Endothelial cell of hepatic sinusoid (primary cell): Measurements from ENCODE around the gene ECI2.
"Not testable (repeated sequence)": the region's sequence is repeated elsewhere in the genome, so short reads cannot be mapped to it uniquely, and the experiment has no call there.

Source experiments
- in situ Hi-C: cut with HindIII; loops from 2 replicates; pipeline ENCODE4 v1.10.0; 2017; ENCODE audit warnings: low sequenced_read_pairs

The ECI2 gene

DNA sequence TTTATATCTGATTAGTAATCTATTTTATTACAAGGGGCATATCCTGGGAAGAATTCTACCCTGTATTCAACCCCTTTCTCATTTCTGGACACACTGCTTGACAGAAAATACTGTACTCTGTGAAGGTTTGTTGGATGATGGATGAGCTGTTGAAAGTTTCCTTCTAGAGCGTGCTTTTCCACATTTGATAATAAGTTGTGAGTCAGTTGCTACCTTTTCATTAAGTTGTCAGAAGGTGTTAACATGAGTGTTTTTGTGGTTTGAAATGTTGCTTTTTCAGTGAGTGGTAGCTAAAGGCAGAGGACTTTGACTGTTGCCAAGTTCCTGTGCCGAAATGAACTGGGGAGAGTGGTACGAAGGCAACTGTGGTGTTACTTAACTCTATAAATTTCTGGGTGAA is 3.9 kb upstream of the ECI2 start:
- in situ Hi-C loops, result no loop called here

DNA sequence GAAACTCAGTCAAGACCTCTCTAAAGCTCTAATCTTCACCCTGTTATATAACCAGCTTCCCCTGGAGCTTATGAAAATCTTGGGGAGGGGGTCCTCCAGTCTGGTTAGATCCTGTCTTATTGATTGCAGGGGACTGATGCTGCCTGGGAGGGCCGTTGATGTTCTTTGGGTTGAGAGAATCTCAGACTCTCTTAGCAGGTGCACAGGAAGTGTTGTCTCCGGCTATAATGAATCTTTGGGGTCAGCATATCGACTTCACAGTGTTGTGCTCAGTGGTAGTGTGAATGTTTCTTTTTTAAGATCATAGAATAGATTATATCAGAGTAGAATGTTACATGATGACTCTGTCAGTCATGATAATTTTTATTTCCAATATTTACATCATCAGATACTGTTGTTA is 2.8 kb upstream of the ECI2 start:
- in situ Hi-C loops, result no loop called here

DNA sequence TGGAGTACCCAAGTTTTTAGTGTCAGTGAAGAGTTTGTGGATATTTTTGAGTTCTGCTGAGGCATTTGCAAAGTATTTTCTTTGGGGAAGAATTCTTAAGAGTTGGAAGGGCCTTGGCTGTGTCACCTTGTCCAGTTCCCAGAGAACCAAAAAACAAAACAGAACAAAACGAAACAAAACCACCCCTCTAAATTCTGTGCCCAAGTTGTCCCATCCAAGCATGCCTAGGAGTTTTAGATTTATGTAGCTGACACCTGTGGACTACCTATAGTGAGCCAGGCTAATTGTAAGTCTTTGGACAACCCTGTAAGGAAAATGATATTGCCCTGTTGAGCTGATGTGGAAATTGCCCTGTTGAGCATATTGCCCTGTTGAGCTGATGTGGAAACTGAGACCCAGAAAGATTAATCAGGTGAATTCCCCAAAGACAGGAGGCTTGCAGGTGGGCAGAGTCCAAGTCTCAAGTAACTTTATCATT is 1.0 kb upstream of the ECI2 start:
- in situ Hi-C loops, result no loop called here

DNA sequence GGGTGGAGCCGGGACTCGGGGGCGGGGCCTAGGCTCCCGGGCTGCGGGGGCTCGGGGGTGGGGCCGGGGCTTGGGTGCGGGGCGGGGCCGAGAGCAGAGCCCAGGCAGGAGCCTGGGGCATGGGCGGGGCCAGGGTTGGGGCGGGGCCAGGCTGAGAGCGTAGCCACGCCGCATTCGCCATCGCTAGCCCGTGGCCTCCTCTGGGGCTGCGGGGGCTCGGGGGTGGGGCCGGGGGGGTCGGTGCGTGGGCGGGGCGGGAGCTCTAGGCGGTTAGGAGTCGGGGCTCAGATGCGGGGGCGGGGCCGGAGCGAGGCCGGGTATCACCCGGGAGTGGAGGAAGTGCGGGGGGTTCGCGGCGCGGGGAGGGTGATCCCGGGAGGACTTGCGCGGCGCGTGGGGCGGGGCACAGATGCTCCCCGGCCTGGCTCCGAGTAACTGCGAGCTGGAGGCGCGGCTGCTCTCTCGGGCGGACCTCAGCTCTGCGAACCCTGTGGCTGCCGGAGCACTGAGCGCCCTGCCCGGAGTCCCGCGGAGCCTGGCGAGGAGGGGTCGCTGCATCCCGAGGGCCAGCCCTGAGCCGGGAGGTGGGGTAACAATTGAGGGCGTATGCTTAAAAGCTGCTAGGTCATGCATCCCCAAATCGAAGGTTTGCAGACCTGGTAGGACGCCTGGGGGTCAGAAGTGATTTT is 434 bp upstream of the ECI2 start:
- in situ Hi-C loops, result no loop called here

DNA sequence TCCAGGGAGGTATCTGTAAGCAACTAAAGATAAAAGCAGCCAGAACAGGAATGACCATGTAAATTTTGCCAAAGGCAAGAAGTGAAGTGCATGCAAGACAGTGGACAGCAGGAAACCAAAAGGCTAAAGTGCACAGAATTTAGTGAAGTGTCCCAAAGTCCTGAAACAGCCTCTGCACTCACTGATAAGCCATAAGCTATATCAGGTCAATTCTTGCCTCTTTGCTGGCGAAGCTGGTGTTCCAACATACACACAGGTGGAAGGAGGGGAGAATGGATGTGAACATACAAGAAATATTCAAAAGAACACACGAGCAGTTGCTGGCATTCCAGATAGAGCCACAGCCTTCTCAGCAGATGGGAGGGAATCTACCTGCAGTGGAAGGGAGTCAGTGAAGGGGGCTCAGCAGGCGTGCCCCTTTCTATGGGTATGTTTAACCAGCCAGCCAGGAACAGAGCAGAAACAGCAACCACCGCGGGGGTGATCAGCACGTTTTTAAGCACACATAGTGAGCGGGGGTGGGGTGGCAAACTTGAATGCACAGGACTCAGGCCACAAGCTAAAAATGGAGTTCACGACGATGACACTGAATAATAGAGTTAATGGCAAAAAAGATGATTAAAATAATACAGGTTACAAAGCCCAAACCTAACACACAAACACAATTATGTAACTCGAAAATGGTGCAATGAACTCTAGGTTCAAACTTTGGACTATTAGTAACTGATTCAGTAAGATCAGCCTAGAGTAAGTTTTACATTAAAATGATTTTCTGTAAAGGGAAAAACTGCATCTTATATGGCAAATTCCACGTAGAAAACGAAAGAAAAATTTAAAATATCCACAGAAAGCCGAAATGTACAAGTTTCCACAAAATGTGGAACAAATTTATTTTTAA is 1.2 kb downstream of the ECI2 start:
- in situ Hi-C loops, result no loop called here

DNA sequence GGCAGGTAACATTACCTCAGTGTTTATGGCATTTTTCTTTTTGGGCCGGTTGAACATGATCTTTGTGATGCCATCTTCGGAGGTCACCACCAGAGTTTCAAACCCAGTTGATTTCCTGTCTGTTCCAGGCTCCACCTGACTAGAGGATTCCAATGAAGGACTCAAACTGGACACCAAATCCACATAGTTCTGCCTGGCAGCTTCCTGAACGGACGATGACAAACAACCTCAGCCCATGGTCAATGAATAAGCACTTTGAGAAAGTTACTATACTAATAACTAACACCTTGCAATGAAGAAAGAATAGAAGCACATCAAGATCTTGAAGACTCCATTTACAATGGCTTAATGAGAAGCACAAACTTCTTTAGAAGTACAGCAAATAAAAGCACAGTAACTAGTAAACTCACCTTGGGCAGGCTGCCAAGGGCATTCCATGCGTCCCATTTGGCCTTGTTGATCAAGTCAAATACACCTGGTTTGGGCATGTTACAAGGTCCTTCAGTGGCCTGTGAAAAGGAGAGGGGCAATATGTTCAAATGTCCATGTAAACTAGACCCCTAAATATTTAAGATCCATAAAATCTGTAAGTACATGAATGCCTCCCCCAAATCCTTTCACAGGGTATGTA is 4.9 kb downstream of the ECI2 start:
- in situ Hi-C loops, result no loop called here

DNA sequence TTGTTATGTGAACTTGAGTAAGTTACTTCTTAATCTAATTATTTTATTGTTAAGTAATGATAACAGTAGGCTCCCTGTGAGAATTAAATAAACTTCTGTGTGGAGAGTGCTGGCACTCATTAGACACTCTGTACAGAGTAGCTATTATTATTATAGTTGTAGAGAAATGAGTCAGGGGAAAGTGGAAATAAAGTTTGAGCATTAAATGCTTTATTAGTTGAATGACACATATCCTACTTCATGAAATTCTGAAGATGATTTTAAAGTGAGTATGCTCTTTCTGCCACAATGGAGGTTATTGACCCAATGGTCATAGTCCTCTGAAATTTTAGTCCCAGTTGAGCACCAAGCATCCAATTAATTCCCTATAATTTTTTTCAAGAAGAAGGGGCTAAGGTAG is 5.9 kb downstream of the ECI2 start:
- in situ Hi-C loops, result no loop called here

DNA sequence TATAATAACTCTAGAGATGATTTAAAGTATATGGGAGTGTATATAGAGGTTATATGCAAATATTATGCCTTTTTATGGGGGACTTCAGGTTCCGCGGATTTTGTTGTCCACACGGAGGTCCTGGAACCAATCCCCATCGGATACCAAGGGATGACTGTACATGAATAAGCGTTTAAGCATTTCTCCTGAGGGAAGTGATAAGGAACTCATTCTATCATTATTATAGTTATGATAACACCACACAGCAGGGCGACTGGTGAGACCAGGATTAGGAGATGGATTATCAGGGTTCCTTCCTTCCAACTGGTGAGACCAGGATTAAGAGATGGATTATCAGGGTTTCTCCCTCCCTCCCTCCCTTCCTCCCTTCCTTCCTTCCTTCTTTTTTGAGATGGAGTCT is 6.6 kb downstream of the ECI2 start:
- in situ Hi-C loops, result no loop called here

DNA sequence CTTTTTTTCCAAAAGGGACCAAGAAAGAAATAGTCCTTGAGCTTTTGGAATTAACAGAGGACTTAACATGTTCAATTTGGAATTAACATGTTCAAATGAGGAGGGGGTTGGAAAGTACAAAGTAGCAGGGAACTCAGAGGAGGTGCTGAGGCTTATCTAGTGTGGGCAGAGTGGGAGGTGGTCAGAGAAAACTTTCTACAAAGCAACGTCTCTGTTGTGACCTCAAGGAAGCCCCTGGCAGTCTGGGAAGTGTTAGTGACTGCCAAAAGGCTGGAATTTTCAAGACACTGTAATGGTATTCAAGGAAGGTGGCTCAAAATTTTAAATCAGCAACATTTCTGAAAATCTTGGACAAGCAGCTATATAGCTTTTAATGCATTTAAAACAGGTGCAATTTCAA is 7.3 kb downstream of the ECI2 start:
- in situ Hi-C loops, result no loop called here

DNA sequence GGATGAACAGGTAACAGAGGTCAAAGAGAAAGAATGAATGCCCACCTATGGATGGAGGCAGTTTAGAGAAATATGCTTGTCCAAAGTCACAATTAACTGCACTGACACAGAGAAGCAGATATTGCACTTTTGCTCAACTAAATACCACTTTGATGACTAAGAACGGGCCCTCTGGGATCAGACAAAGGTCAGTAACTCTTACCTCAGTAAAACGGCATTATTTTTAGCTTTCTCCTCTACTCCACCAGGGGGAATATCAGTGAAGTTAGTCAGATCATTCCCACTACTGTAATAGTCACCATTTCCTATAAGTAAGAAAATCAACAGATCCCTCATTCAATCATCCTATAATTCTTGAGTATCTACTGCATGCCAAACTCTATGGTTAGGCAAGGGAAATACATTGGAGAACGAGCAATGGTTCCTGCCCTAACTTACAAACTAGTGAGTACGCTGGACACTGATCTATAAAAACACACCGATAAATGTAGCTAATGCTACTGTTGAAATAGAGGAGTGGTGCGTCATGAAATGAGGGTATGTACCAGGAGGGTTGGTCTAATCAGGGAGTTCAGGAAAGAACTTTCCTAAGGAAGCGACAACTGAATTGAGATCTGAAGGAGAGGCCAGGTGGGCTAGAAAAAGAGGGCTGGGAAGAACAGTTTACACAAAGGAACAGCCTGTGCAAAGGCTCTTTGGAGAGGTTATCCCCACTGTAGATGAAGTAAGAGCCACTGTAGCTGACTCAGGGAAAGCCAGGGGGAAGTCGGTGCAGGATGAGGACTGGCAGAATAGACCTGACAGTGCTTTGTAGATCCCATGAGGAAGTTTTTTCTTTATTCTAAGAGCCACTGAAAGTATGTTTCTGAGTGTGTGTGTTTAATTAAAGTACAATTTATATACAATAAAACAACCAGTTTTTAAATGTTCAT is 9.2 kb downstream of the ECI2 start:
- in situ Hi-C loops, result no loop called here

DNA sequence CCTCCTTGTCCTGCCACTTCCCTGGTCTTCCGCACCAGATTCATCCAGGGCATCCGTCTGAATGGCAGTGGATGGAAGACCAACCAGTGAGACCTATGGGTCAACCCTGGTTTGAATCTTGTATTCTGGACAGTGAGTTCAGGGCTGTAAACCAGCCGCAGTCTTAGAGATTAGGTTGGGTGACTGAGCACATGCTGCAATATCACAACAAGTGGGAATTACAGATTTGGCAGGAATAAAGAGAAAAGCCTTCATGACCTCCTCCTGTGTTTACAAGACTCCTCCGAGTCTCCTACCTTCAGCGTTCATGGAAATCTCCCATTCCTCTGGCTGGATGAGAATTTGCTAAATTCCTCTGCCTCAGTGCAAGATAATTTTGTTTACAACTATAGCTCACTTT is 9.9 kb downstream of the ECI2 start:
- in situ Hi-C loops, result no loop called here

DNA sequence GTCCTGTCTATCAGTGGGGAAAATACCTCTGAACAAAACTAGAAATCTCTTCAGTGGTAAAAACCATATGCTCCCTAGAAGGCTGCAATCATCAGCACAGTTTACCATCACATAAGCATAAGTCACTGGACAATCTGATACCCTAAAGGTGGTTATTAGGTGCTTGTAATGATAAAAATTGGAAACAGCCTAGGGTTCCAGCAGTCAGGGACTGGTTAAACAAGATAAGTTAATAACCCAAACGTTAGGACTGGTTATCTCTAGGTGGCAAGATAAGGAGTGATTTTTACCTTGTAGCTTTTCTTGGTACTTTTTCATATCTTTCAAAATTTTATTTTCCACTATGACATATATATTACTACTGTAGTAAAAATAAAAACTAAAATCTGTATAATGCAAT is 11.0 kb downstream of the ECI2 start:
- in situ Hi-C loops, result no loop called here

DNA sequence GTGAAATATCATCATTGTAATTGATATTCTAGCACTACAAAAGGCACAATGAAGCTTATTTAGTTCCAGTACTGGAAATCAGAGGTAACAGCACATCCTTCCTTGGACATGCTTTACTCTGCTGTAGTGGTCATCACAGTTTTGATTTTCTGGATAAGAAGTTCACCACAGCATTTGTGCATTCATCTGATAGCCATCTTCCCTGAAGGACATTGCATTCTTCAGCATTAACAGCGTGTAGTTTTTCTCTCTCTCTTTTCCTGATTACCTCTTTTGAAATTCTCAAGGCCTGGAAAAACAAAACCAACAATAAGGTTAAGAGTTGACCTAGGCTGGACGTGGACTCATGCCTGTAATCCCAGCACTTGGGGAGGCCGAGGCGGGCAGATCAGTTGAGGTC is 19.6 kb downstream of the ECI2 start:
- in situ Hi-C loops, result loop anchor here (5.0 kb wide), 1 partner anchor 93 kb away; a partner anchor contains a TSS

DNA sequence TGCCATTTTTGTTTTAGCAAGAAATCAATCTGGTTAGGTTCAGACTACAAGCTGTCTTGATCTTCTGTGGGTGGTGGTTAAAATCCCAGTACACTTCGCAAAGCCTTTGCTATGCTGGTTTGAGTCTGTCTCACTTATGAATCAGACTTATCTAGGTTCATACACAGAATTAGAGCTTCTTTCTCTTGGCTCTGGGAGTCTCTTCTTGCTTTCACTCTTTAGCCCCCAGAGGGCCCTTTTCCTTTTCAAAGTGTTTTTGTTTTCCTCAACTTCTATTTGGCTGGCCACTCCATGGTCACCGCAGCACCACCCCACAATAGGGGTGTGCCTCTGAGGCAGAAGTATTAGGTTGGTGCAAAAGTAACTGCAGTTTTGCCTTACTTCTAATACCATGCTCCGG is 21.3 kb downstream of the ECI2 start:
- in situ Hi-C loops, result no loop called here

DNA sequence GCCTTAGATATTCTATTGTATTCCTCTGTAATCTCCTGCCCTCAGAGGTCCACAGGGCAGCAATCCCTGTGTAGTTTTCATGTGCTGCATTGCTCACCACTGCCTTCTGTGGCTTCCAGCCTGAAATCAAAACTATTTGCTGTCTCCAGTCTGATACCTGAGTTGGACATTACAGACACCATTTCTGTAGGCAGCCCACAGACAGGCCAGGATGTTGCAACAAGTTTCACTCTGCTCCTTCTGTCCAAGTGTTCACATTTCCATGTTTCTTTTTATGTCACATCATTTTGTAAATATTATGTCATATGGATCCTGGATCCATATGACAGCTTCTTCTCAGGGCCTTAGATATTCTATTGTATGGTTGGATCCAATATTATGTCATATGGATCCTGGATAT is 21.7 kb downstream of the ECI2 start:
- in situ Hi-C loops, result no loop called here

DNA sequence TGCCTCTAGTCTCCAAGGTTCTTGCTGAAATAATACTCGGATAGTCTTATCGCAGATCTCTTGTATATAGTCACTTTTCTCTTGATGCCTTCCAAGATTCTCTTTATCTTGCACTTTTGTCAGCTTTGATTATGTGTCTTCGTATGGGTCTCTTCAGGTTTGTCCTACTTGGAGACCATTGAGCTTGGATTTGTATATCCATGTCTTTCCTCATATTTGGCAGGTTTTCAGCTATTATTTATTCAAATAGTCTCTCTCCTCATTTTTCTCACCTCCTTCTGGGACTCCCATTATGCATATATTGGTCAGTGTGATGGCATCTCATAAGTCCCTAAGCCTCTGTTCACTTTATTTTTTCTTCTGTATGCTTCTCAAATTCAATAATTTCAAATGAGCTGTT is 23.0 kb downstream of the ECI2 start:
- in situ Hi-C loops, result no loop called here

DNA sequence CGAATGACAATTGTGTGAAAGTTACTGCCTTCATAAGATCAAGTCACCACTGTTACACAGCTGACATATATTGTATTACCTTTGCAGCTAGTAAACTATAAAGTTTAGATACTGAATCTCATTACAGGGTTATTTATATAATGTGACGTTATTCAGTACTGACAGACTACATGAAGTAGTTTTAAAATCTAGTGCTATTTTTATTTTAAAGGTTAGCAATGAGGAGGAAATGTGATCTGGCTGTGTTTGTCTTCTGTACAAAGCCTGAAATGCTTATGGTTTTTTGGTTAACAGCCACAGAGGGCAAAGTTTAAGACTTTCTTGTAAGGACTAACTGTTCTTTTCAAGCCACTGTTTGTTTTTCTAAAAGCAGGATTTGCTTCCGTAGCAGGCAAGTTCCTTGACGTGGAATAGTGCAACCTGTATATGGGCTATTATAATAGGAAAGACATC is 26.0 kb downstream of the ECI2 start:
- in situ Hi-C loops, result not testable (repeated sequence)

DNA sequence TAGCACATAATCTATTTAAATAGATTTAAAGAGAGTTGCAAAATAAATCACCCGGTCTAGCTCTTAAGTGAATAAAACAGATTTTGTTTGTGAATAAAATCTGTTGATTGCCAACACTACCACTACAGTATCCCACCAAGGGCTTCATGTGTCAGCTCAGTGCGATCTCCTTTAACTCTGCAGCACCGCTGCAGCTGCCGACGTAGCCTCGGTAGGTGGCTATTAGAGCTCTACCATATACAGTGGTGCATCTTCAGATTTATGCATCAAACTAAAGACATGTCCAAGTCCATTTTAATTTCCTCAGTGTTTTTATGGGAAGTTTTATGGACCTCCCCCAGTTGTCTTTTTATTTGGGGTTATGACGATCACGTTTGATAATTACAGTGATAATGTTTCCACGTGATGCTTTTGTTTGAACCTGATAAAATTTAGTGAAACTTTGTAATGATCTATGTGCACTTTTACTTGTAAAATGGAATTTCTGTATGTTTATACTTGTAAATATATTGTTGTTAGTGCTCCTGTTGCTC is 26.7 kb downstream of the ECI2 start:
- in situ Hi-C loops, result no loop called here

DNA sequence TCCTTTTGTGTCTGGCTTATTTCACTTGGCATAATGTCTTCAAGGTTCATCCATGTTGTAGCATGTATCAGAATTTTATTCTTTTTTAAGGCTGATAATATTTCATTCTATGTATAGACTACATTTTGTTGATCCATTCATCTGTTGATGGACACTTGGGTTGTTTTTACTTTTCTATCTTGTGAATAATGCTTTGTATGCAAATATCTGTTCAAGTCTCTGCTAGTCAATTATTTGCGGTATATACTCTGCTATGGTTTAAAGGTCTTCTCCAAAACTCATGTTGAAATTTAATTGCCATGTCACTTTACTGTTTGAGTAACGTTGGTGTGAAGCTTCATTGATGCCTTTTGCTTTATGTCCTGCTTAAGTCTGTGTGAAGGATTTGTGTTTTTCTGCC is 27.5 kb downstream of the ECI2 start:
- in situ Hi-C loops, result no loop called here

DNA sequence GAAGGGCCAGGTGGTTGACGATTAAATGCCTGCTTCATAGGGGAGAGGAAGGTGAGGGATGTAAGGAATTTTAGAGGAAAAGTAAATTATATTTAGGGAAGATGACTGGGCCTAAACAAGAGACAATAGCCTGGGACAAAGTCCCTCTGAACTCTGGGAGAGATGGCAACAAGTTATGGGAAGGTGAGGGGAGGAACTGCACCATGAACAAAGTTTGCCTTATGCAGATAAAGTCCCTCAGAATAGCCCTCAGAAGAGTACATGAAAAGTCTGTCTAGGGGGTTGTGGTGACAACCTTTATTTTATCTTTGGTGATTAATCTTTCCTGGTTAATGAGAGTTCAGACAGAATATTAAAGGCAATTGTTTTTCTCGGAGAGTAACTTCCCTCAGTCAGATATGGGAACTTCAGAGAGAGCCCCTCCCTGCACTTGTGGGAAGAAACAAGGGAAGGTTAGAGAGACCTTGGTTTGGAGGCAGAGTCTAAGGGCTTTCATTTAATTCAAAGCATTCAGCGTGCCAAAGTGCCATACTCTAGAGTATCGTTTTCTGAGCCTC is 29.3 kb downstream of the ECI2 start:
- in situ Hi-C loops, result no loop called here
